Stimulated activated naive CD8-positive, alpha-beta T cell treated with anti-CD3 and anti-CD28 coated beads, Interleukin-15, Interleukin-2, amounts not matched to agents 100 U/mL and 50 U/mL, for 24 hours (primary cell): ENCODE measurements around the gene SYT7.
"Not testable (repeated sequence)": the region's sequence is repeated elsewhere in the genome, so short reads cannot be mapped to it uniquely, and the experiment has no call there.

Source experiments
- ATAC-seq: fragments of 150-1000 bp; cut with Tn5 transposase; one replicate; pipeline ENCODE4 v1.10.0; 2021
- DNase-seq: peaks from one replicate; pipeline ENCODE4 v3.0.0; 2021

The SYT7 gene, protein sequence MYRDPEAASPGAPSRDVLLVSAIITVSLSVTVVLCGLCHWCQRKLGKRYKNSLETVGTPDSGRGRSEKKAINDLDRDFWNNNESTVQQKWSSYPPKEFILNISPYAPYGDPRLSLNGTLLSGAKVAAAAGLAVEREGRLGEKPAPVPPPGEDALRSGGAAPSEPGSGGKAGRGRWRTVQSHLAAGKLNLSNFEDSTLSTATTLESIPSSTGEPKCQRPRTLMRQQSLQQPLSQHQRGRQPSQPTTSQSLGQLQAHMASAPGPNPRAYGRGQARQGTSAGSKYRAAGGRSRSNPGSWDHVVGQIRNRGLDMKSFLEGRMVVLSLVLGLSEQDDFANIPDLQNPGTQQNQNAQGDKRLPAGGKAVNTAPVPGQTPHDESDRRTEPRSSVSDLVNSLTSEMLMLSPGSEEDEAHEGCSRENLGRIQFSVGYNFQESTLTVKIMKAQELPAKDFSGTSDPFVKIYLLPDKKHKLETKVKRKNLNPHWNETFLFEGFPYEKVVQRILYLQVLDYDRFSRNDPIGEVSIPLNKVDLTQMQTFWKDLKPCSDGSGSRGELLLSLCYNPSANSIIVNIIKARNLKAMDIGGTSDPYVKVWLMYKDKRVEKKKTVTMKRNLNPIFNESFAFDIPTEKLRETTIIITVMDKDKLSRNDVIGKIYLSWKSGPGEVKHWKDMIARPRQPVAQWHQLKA

DNA sequence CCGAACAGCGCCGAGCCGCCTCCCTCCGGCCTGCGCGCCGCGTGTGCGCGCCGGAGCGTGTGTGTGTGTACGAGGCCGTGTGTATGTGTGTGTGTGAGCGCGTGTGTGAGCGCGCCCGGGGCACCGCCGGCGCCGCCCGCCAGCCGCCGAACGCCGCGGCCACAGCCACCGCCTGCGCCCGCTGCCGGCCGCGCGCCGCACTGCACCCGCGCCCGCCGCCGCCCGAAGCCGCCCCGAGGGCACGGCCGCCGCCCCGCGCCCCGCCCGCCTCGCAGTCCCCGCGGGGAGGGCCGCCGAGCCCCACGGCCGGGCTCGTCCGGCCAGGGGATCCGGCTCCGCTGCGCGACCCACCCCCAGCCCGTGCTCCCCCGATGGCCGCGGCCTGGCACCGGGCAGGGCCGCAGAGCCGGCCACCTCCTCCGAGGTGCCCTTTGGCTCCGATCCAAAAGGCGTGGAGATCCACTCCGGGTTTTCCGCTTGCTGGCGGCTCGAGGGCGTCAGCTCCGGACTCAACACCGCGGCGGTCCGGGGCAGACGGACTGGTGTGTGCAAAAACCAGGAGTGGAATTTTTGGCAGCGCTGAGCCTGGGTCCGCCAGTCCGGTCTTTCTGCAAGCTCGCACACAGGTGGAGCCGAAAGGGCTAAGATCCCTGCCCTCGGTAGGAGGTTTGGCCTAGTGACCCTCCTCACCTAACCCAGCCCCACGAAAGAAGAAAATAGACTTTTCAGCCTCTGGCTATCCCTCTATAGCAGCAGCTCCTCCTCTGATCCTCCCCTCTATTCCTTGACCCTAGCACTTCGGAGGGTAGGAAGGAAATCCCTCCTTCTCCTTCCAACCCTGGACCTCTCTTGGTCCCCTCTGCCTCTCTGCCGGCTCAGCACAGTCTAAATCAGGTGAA is at the start of gene SYT7:
Gene SYT7, minus strand, starts transcription at position 47 of the 899 bp plus-strand sequence. CDS start 256 bp downstream, outside the sequence.
- ATAC-seq = peak; percentile 79
- peak; percentile 99 for DNase-seq

DNA sequence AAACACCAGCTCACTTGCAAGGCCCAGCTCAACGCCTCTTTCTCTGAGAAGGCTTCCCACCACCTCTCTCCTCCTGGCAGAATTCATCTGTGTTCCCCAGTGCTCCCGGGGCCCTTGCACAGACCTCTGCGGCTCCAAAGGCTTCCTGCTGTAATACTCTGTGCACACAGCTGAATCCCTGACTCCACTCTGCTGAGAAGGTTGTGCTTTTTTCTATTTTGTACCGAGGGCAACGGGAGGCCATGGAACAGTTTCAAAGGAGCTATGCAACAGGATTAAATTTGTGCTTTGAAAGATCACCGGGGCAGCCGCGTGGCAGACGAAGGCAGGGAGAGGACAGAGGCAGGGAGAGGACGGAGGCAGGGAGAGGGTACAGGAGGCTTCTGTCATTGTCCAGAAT is 49.2 kb upstream of the SYT7 start:
- ATAC-seq (no peak), DNase-seq (no peak)

DNA sequence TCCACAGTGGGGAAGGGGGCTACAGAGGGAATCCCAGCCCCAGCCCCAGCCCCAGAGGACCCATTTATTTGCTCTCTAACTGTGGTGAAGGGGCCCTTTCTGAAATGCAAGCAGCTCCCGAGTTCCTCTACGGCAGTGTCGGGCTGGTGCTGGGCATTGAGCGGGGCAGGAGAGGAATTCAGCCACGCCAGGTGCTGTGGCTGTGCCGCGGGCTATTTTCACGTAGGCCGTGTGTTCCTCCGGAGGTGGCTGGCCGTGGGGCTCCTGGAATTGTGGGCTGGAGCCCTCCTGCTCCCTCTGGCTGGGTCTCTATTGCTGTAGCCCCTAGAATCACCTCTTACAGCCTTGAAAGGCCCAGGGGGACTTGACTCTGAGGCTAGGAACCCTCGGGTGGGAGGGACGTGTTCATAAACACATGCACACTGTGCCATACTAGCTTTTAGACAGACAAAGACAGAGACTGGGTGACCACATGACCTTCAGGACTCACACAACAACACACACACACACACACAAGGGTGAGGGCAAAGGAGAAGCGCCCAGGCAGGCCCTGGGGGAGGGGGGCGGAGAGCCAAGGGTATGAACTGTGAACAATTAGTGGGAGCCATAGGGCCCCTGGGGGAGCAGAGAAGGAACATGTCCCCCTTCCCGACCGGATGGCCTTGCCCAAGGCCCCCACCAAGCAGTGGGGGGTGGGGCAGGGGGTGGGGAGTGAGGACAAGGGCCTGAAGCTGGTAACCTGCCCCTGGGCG is 48.4 kb upstream of the SYT7 start:
- DNase-seq = no peak
- ATAC-seq = no peak

DNA sequence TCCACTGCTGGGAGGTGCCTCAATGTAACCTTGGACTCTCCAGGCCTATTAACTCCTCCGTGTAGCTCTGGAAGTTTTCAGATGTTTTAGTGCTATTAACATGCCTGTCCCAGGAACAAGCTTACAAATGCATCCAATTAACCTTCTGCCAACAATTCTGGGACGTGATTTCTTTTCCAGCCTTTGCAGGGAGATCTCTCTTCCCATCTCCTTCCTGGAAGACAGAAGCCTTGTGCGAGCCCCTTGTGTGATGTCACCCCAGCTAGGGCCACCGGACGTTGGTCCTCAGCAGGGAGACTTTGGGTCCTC is 47.7 kb upstream of the SYT7 start:
- no peak for DNase-seq
- ATAC-seq = no peak

DNA sequence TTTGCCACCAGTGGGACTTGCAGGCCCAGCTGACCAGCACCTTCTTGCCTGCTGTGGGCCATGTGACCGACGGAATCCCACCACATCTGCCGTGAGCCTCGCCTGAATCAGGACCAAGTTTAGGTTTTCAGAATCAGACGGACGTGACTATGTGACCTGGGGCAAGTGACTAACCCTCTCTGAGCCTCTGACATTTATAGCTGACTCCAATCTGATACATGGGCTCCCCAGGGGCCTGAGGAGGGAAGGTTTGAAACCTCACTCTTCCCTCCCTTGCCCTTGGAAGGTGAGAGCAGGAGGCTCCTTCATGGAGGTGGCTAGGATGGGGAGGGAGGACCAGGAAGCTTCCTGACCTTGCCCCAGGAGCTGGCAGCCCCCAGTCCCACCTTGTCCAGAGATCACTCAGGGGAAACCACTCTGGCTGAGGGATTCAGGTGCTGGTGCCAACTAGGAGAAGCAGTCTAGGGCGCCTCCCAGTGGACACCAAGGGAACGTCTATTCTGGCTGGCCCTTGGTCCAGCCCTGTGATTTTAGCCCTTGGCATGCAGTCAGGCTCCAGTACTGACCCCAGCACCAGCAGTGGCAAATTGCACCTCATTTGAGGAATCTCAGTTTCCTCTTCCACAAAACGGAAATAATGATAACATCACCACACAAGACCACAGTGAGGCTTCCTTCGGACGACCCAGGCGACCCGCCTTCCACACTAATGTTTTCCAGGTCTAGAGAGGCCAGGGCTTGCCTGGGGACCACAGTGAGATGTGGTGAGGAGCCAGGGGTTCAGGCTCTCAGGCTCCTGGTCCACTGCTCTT is 47.2 kb upstream of the SYT7 start:
- ATAC-seq = peak; percentile 66
- peak; percentile 60 for DNase-seq

DNA sequence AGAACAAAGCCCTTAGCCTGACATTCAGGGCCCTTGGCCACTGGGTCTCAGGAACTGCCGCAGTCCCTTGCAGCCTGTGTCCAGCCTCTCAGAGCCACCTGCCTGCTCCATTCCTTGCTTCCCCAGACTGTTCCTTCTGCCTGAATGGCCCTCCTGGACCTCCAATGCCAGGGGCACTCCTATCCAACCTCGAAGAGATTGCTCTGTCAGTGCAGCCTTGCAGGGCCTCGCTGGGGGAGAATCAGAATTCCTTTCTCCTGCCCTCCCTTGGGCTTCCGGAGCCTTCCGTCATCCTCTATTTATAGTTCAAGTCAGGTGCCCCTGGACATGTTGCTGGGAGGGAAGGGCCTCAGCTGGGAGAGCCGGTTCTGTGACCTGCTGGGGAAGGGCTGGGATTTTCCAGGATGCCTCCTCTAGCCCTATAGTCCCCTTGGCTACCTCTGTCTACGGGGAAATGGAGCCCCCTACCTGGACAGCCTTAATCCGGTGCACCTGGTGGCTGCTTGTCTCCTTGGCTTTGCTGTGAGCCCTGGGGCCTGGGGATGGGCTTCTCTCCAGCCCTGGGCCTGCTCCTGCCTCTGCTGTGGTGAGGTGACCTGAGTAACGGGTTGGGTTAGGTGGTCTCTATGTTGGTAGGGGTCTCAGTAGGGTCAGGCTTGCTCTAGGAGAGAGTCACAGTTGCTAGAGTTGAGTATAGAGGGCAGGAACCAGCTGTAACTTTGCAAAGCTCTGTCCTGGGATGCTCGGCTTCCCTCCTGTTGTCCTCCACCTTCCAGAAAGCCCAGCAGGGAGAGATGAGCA is 45.9 kb upstream of the SYT7 start:
- DNase-seq (no peak), ATAC-seq (no peak)

DNA sequence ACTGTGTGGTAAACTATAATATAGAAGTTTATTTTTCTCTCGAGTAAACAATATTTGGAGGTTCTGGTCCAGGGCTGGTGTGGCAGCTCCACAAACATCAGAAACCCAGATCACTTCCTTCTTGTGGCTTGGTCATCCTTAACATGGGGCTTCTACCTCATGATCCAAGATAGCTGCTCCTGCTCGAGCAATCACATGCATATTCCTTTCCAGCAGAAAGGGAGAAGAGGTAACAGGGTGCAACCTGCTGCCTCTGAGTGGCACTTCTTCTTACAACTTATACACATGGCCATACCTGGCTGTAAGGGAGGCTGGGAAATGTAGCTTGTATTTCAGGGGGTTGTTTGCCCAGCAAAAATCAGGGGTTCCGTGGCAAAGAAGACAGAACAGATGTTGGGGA is 44.6 kb upstream of the SYT7 start:
- no peak for DNase-seq
- ATAC-seq = no peak

DNA sequence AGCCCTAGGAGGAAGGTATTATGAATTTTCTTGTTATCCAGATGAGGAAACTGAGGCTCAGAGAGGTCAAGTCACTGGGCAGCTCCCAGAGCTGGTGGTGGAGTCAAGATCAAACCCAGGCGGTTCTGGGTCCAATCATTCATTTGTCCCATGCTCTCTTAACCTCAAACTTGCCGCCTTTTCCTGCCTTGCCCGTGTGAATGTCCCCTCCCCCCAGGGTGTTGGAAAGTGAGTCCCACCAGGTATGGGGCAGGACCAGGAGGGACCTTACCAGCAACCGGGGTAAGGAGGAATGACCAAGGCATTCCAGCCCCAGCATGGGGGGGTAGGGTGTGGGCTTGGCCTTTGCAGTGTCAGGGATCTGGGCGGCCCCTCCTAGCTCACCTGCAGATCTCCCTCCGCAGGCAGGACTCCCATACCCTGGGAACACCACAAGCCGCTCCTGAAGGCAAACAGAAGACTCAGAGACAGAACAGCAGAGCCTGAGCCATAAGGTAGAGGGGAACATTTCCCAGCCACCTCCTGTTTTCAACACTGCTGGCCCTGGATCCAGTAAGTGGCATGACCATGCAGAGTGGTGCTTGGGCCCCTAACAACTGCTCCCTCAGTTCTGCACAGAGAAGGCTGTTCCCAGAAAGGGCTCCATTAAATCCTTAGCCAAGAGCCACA is 41.2 kb upstream of the SYT7 start:
- DNase-seq (no peak), ATAC-seq (no peak)

DNA sequence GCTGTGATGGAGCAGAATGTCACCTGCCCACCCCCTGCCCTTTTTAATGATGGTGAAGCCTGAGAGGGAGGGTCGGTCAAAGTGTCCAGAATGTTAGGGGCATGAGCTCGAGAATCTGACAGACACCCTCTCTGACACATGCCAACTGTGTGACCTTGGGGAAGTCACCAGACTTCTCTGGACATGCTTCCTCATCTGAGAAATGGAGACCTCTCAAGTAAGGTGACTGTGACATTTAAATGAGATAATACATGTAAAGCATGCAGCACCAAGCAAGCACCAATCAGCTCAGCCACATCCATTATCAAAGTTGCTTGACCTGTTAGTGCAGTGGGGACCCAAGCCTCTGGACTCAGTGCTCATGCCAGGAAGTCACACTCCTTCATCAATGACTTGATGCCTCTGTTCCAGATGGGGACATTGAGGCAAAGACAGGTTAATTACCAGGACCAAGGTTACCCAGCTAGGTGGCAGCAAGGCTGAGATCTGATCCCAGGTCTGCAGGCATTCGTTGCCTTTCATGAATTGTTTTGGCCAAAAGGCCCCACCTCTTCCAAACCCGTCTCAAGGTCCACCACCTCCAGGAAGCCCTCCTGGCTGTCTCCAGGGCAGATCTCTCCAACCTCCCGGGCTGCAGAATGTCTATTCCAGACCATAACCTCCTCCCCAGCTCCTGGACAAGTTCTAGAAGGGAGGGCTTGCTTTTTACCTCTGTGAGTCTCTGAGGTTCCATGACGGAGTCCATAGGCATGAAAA is 38.8 kb upstream of the SYT7 start:
- no peak for DNase-seq

DNA sequence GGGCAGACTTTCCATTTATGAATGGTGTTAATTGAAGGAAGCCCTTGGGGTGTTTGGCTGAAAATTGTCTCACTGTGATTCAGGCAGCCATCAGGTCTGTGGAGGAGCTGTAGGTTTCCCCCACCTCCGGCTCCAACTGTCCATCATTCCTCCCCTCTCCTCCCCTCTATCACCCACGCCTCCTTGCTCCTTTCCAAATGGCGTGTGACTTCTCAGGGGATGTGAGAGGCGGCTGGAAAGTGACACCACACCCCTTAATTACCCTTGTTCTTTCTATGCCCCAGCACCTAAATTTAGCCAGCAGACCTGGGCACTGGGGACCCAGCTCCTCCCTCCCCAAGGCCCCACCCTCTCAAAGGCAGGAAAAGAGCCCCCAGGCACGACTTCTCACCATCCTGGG is 38.1 kb upstream of the SYT7 start:
- ATAC-seq = no peak
- DNase-seq = no peak

More for the DNA sequence above, 38.8 kb upstream of the SYT7 start:
- no peak for ATAC-seq

DNA sequence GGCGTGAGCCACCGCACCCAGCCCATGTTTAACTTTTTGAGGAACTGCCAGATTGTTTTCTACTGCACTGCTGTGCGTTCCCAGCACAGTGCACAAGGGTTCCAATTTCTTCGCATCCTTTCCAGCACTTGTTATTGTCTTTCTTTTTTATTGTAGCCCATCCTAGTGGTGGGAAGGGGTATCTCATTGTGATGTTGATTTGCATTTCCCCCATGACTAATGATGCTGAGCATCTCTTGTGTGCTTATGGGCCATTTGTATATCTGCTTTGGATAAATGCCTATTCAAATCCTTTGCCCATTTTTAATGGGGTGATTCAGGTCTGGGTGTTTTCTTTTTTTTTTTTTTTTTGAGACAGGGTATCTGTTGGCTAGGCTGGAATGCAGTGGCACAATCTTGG is 36.6 kb upstream of the SYT7 start:
- ATAC-seq (no peak), DNase-seq (no peak)

DNA sequence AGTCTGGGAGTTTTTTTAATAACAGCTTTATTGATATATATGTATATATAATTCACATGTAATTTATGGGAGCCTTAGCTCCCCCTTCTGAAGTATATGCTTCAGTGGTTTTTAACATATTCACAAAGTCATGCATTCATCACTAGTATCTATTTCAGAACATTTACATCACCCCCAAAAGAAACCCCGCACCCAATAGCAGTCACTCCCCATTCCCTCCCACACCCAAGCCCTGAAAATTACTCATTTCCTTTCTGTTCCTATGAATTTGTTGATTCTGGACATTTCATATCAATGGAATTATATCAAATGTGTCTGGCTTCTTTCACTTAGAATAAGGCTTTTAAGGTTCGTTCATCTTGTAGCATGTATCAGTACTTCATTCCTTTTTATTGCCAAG is 35.6 kb upstream of the SYT7 start:
- DNase-seq = no peak
- no peak for ATAC-seq

DNA sequence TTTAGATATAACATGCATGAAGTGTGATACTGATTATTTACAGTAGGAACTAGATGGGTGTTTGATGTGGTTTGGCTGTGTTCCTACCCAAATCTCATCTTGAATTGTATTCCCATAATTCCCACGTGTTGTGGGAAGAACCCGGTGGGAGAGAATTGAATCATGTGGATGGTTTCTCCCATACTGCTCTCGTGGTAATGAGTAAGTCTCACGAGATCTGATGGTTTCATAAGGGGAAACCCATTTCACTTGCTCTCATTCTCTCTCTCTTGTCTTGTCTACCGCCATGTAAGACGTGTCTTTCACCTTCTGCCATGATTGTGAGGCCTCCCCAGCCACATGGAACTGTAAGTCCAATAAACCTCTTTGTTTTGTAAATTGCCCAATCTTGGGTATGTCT is 33.9 kb upstream of the SYT7 start:
- ATAC-seq, DNase-seq: not testable (repeated sequence)

DNA sequence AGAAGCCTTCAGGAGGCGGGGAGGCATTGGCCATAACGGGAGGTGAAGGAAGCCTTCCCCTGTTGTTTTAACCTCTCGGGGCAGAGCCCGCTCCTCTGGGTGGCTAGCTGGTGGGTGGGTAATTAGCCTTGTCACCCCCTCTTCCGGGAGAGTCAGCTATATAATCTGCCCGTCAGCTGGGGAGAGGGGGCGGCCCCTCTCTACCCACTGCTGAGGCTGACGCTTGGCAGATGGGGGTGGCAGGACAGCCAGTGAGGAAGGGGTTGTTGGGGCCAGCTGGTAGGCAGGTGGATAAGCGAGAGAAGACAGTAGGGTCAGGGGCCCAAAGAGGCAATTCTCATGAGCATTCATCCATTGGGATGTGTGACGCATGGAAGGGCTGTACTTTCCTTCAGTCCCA is 33.0 kb upstream of the SYT7 start:
- no peak for ATAC-seq
- DNase-seq = no peak

DNA sequence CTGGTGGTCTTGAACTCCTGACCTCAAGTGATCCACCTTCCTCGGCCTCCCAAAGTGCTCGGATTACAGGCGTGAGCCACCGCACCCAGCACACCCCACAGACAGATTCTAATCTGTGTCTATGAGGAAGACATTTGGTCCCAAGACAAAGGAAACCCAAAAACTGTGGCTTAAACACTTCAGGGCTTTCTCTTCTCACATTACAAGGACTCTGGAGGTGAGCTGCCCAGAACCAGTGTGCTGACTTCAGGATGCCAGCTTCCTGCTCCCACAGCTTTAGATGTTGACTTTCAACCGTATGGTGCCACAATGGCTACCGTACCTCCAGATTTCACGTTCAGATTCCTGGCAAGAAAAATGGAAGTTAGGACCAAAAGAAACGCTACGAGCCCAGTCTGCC is 32.2 kb upstream of the SYT7 start:
- DNase-seq = no peak
- no peak for ATAC-seq

DNA sequence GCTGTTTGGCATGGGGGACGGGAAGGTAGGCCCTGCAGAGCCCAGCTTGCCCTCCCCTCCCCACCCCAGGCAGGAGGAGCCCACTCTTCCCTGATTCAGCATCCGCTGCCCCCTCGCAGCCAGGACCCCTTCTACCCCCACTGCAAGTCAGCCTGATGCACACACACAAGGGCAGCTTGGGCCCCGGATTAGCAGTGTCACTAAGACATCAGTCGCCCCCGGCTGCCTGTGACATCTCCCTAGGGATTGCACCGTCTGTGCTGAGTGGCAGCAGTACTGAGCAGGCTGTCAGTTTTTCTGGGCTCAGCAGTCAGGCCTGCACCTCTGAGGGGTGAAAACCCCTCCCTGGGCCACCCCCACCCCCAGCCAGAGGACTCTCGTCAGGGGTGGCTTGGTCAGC is 30.4 kb upstream of the SYT7 start:
- ATAC-seq (no peak), DNase-seq (no peak)

DNA sequence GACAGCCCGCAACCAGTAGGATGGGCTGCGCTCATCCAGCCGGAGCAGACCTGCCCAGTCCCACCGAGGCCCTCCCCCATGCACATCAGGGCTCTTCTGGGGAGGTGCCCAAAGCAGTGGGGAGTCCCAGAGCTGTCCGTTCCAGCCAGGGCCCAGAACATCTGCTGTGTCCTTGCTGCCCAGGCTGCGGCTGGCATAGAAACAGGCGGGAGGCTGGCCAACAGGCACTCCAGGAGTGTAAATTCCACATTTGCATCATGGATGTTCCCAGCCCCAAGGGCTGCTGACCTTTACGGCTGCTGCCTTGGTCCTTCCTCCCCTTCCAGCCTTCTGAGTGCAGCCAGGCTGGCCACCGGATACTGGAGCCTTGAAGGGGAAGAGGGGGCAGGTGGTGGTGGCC is 30.0 kb upstream of the SYT7 start:
- DNase-seq = no peak
- no peak for ATAC-seq

DNA sequence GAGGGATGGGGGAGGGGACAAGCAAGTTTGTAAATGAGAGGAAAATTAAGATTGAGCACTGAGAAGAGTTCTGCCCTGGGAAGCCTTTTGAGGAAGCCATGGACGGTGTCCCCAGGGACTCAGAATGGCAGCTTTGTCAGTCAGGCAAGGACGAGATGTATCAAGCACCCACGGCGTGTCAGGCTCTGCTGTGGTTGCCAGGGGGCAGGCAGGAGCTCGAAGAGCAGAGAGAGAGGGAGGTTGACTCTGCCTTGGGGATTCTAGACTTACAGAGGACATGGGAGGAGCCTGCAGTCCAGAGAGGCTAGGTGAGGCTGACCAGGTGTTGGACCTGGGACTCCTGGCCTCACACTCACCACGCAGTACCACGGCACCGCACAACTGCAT is 29.1 kb upstream of the SYT7 start:
- ATAC-seq (no peak), DNase-seq (no peak)
